Activated T-helper 2 cell treated with anti-CD3 and anti-CD28 coated beads, Interferon-gamma antibody, Interleukin-2, Interleukin-4, amounts not matched to agents 10 μg/mL and 5 μg/mL and 100 μg/mL, durations not matched to agents 14 hours and 24 hours and 36 hours (primary cell): Measurements from ENCODE around the gene SLF2. TPM values are rescaled to one million over a fixed set of nuclear protein-coding genes. Genes with fewer than 3 reads are reported as not detected.
"Not testable (repeated sequence)": the region's sequence is repeated elsewhere in the genome, so short reads cannot be mapped to it uniquely, and the experiment has no call there.

Experiments
- DNase-seq: peaks from one replicate; pipeline ENCODE4 v3.0.0; 2021; ENCODE audit warnings: low spot score
- H3K27ac Mint-ChIP-seq: one replicate; pipeline ENCODE4 v1.8.0; 2021; ENCODE audit warnings: mixed read lengths
- H3K27me3 Mint-ChIP-seq: one replicate; pipeline ENCODE4 v1.8.0; 2021; ENCODE audit warnings: low read depth, mixed read lengths
- H3K36me3 Mint-ChIP-seq: one replicate; pipeline ENCODE4 v1.8.0; 2021; ENCODE audit warnings: low read depth, mixed read lengths
- H3K4me1 Mint-ChIP-seq: one replicate; pipeline ENCODE4 v1.8.0; 2021; ENCODE audit warnings: low read depth, mixed read lengths
- H3K4me3 Mint-ChIP-seq: one replicate; pipeline ENCODE4 v1.8.0; 2021; ENCODE audit warnings: low read depth, mild to moderate bottlenecking, moderate library complexity, mixed read lengths
- H3K9me3 Mint-ChIP-seq: one replicate; pipeline ENCODE4 v1.8.0; 2021; ENCODE audit warnings: mixed read lengths
- intact Hi-C: fragments of 100-400 bp; cut with micrococcal nuclease; formaldehyde crosslinking; loops from one replicate; pipeline ENCODE4 v1.15.1; 2023
- total RNA-seq: library from RNA; stranded (reverse); gene quantifications from 2 replicates; pipeline ENCODE4 v1.2.3, GENCODE V29; 2022

The SLF2 gene
- total RNA-seq, 1 donor from 2014 or later = 34.0 TPM

DNA sequence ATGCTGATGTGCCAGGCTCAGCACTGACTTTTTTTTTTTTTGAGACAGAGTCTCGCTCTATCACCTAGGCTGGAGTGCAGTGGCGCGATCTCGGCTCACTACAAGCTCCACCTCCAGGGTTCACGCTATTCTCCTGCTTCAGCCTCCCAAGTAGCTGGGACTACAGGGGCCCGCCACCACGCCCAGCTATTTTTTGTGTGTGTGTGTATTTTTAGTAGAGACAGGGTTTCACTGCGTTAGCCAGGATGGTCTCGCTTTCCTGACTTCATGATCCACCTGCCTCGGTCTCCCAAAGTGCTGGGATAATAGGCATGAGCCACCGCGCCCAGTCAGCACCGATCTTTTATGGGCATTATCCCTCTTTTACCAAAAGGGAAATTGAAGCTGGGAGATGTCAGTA lies 27.2 kb upstream of the SLF2 start:
- H3K4me1 Mint-ChIP-seq, H3K4me3 Mint-ChIP-seq, DNase-seq, H3K27ac Mint-ChIP-seq, H3K36me3 Mint-ChIP-seq, intact Hi-C loops, H3K9me3 Mint-ChIP-seq: not testable (repeated sequence)
- H3K27me3 Mint-ChIP-seq = peaks cover 29% of the 10 kb centered on the region

GRCh38 chr10:100886091-100886490 lies 26.7 kb upstream of the SLF2 start:
- Mint-ChIP-seq H3K9me3 (no peaks in the 10 kb centered on the region), H3K27ac (no peak overlapping the region), H3K4me1 (no peaks in the 10 kb centered on the region), H3K36me3 (no peaks in the 10 kb centered on the region), H3K27me3 (peaks cover 33% of the 10 kb centered on the region), H3K4me3 (no peak overlapping the region)
- no peak for DNase-seq
- intact Hi-C loops = no loop called here

DNA sequence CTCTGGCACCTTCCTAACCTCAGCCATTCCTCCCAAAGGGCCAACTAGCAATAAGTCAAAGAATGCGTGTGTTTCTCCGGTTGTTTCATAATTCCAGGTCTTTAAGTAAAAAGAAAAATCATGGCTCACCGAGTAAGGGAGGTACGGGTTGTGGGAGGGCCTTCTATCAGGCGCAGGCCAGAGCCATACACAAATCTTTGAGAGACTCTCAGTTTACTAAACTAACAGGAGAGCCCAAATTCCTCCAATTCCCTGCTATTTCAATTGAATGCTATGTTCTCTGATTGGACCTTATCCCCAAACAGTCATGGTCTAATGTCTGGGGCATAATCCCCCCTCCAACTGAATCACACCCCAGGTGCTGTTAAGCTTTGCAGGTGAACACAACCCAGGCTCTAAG lies 26.2 kb upstream of the SLF2 start:
- intact Hi-C loops = no loop called here
- Mint-ChIP-seq H3K27ac (no peak overlapping the region), H3K27me3 (peaks cover 34% of the 10 kb centered on the region), H3K36me3 (no peaks in the 10 kb centered on the region), H3K4me1 (no peaks in the 10 kb centered on the region), H3K9me3 (no peaks in the 10 kb centered on the region), H3K4me3 (no peak overlapping the region)
- no peak for DNase-seq

GRCh38 chr10:100886963-100887362 lies 25.8 kb upstream of the SLF2 start:
- DNase-seq = no peak
- H3K27ac Mint-ChIP-seq = no peak overlapping the region
- no peaks in the 10 kb centered on the region for H3K36me3 Mint-ChIP-seq
- no peaks in the 10 kb centered on the region for H3K4me1 Mint-ChIP-seq
- H3K27me3 Mint-ChIP-seq = peaks cover 34% of the 10 kb centered on the region
- intact Hi-C loops = no loop called here
- H3K4me3 Mint-ChIP-seq = no peak overlapping the region
- H3K9me3 Mint-ChIP-seq = no peaks in the 10 kb centered on the region

GRCh38 chr10:100887761-100888296 lies 24.9 kb upstream of the SLF2 start:
- H3K36me3 Mint-ChIP-seq = no peaks in the 10 kb centered on the region
- H3K4me1 Mint-ChIP-seq = no peaks in the 10 kb centered on the region
- no peak overlapping the region for H3K27ac Mint-ChIP-seq
- intact Hi-C loops = no loop called here
- DNase-seq = no peak
- H3K27me3 Mint-ChIP-seq = peaks cover 40% of the 10 kb centered on the region
- no peak overlapping the region for H3K4me3 Mint-ChIP-seq
- H3K9me3 Mint-ChIP-seq = no peaks in the 10 kb centered on the region

DNA sequence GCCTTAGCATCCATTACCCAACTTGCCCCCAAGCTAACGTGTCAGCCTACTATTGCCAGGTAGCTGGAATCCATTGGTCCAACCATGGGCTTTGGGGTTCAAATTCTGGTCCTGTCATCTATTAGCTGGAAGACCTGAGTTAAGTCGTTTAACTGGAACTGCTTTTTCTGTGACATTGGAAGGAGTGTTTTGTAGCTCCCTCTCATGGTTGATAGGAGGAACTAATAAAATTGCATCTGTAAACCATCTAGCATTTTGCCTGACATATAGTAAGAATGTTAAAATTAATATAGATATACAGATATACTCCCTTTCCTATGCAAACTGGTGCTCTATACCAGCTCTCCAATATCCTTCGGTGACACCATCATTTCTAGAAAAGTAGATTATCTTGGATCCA lies 23.8 kb upstream of the SLF2 start:
- no peaks in the 10 kb centered on the region for H3K4me1 Mint-ChIP-seq
- no peak for DNase-seq

GRCh38 chr10:100889546-100889945 lies 23.2 kb upstream of the SLF2 start:
- no peak overlapping the region for H3K4me3 Mint-ChIP-seq
- no peaks in the 10 kb centered on the region for H3K4me1 Mint-ChIP-seq
- H3K27ac Mint-ChIP-seq = no peak overlapping the region
- peaks cover 48% of the 10 kb centered on the region for H3K27me3 Mint-ChIP-seq
- no peaks in the 10 kb centered on the region for H3K9me3 Mint-ChIP-seq
- intact Hi-C loops = no loop called here
- no peaks in the 10 kb centered on the region for H3K36me3 Mint-ChIP-seq
- DNase-seq = no peak

More for the DNA sequence above, 23.8 kb upstream of the SLF2 start:
- Mint-ChIP-seq H3K4me3 (no peak overlapping the region), H3K27ac (no peak overlapping the region), H3K36me3 (no peaks in the 10 kb centered on the region), H3K27me3 (peaks cover 48% of the 10 kb centered on the region), H3K9me3 (no peaks in the 10 kb centered on the region)
- intact Hi-C loops = no loop called here

DNA sequence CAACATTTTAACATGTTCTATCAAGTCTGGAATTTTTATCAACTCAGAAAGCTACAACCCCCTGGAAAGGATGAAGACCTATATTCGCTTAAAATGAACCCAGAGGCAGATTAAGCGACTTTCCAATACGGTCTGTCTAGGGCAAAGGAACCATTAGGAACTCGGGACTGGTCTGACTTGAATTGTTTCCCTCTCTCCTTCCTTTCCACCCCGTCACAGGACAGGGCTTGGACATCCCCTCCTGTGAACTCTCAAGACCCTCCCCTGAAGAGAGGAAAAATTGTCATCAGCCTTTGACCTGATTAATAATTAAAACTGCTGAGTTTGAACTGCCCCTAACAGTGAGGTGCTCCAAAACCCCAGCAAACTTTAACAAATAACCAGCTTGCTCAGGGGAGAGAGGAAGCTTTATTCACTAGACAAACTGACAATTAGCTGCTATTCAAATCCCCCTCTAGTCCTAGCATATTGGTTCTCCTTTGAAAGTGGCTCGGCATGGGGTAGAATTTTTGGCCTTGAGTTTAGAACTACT lies 22.6 kb upstream of the SLF2 start:
- intact Hi-C loops = no loop called here
- Mint-ChIP-seq H3K36me3 (no peaks in the 10 kb centered on the region), H3K4me1 (no peaks in the 10 kb centered on the region), H3K4me3 (no peak overlapping the region), H3K27ac (no peak overlapping the region), H3K27me3 (peaks cover 49% of the 10 kb centered on the region), H3K9me3 (no peaks in the 10 kb centered on the region)
- no peak for DNase-seq

GRCh38 chr10:100890673-100891317 lies 22.0 kb upstream of the SLF2 start:
- no peaks in the 10 kb centered on the region for H3K36me3 Mint-ChIP-seq
- DNase-seq = no peak

DNA sequence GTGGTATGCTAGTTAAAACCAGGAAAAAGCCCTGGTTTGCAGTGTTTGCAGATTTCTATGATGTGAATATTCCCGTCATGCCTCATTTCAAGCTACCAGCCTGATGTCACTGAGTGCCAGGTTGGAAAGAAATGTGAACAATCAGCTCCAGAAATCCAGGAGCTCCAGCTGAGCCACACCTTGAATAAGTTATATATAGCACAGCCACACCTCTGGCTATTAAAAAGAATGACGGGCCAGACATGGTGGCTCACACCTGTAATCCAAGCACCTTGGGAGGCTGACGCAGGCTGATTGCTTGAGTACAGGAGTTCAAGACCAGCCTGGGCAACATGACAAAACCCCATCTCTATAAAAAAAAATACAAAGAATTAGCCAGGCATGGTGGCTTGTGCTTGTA lies 18.7 kb upstream of the SLF2 start:
- DNase-seq = no peak
- no peaks in the 10 kb centered on the region for H3K4me1 Mint-ChIP-seq
- no peak overlapping the region for H3K4me3 Mint-ChIP-seq
- intact Hi-C loops = no loop called here
- peaks cover 56% of the 10 kb centered on the region for H3K27me3 Mint-ChIP-seq
- no peaks in the 10 kb centered on the region for H3K36me3 Mint-ChIP-seq
- H3K27ac Mint-ChIP-seq = no peak overlapping the region
- H3K9me3 Mint-ChIP-seq = no peaks in the 10 kb centered on the region

More at GRCh38 chr10:100890673-100891317, 22.0 kb upstream of the SLF2 start:
- H3K9me3 Mint-ChIP-seq = no peaks in the 10 kb centered on the region
- no peaks in the 10 kb centered on the region for H3K4me1 Mint-ChIP-seq
- H3K27me3 Mint-ChIP-seq = peaks cover 55% of the 10 kb centered on the region
- no peak overlapping the region for H3K27ac Mint-ChIP-seq
- intact Hi-C loops = no loop called here
- no peak overlapping the region for H3K4me3 Mint-ChIP-seq

GRCh38 chr10:100894589-100895294 lies 18.0 kb upstream of the SLF2 start:
- no peak for DNase-seq
- no peak overlapping the region for H3K4me3 Mint-ChIP-seq
- no peak overlapping the region for H3K27ac Mint-ChIP-seq
- H3K27me3 Mint-ChIP-seq = peaks cover 49% of the 10 kb centered on the region
- H3K36me3 Mint-ChIP-seq = no peaks in the 10 kb centered on the region
- intact Hi-C loops = no loop called here
- no peaks in the 10 kb centered on the region for H3K4me1 Mint-ChIP-seq
- no peaks in the 10 kb centered on the region for H3K9me3 Mint-ChIP-seq

- H3K27me3 Mint-ChIP-seq = peaks cover 47% of the 10 kb centered on the region
Observed at GRCh38 chr10:100895346-100895745, 17.4 kb upstream of the SLF2 start.

DNA sequence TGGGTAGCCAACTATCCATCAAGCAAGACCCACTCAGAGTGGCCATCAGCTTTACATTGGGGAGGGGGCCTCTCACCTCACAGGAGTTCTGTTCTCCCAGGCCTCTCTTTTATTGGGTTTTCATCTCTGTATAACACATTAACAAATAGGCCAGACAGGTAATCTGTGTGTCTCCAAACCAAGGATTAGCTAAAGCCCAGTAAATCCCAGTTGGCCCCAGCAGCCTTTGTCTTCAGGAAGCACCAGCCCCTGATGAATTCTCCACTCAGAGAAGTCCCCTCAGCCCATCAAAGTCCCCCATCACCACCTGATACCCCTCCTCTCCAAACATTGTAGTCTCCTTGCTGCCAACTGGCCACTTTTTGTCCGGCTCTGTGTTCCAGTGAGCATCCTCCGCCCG lies 16.9 kb upstream of the SLF2 start:
- intact Hi-C loops = no loop called here
- H3K27ac Mint-ChIP-seq = no peak overlapping the region
- H3K4me3 Mint-ChIP-seq = no peak overlapping the region
- no peaks in the 10 kb centered on the region for H3K9me3 Mint-ChIP-seq
- no peak for DNase-seq
- no peaks in the 10 kb centered on the region for H3K4me1 Mint-ChIP-seq
- H3K36me3 Mint-ChIP-seq = no peaks in the 10 kb centered on the region
- peaks cover 42% of the 10 kb centered on the region for H3K27me3 Mint-ChIP-seq

More at GRCh38 chr10:100895346-100895745, 17.4 kb upstream of the SLF2 start:
- Mint-ChIP-seq H3K4me1 (no peaks in the 10 kb centered on the region), H3K27ac (no peak overlapping the region), H3K9me3 (no peaks in the 10 kb centered on the region), H3K36me3 (no peaks in the 10 kb centered on the region), H3K4me3 (no peak overlapping the region)
- intact Hi-C loops = no loop called here
- DNase-seq = no peak
